ENCODE data around the gene TMEM44.

The TMEM44 gene

DNA sequence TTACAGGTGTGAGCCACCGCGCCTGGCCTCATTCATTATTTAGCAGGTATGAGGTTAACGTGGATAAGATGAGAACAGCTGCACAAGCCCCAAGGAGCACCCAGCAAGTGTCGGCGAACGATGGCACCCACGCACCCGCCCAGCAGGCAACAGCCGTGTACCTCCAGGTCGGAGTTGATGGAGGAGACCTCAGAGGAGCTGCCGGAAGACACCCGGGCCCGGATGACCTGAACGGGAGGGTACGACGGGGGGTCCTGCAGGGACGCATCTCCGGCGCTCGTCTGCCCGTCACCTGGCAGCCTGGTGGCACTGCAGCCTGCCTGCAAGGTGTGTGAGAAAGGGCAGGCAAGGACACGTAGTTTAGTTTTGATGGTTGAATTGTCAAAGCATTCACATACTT, 29.1 kb downstream of the TMEM44 start:
- H3K4me3 ChIP-seq (ENCODE audit: insufficient read length, low read depth) = no peak overlapping the region
- no peak overlapping the region for H3K9ac ChIP-seq (ENCODE audit: insufficient read length, low read depth)
- TF ChIP-seq YY1 (IDR thresholded peaks at IDR 0.05; ENCODE audit: insufficient read depth, insufficient read length) = no peak
- no peaks in the 10 kb centered on the region for H3K9me3 ChIP-seq (ENCODE audit: insufficient read depth, low read length)
- DNase-seq (ENCODE audit: low read depth, low spot score) = no peak
- peaks cover 9% of the 10 kb centered on the region for H3K4me1 ChIP-seq (ENCODE audit: insufficient read depth, insufficient read length)
- H3K36me3 ChIP-seq (ENCODE audit: insufficient read depth, insufficient read length, low read length) = peaks cover 46% of the 10 kb centered on the region
- no peaks in the 10 kb centered on the region for H3K27me3 ChIP-seq (ENCODE audit: insufficient read depth, insufficient read length)

- H3K27me3 ChIP-seq (ENCODE audit: insufficient read depth, insufficient read length) = no peaks in the 10 kb centered on the region
- TF ChIP-seq ZNF274 (IDR thresholded peaks at IDR 0.05; ENCODE audit: low read depth, low read length) (no peak), SUZ12 (IDR thresholded peaks at IDR 0.05; ENCODE audit: extremely low read depth, insufficient read depth, insufficient read length) (no peak), YY1 (IDR thresholded peaks at IDR 0.05; ENCODE audit: insufficient read depth, insufficient read length) (no peak)
- peaks cover 5% of the 10 kb centered on the region for H3K4me1 ChIP-seq (ENCODE audit: insufficient read depth, insufficient read length)
- H3K4me3 ChIP-seq (ENCODE audit: insufficient read length, low read depth) = no peak overlapping the region
- H3K9me3 ChIP-seq (ENCODE audit: insufficient read depth, low read length) = no peaks in the 10 kb centered on the region
- no peak for DNase-seq (ENCODE audit: low read depth, low spot score)
- no peak overlapping the region for H3K9ac ChIP-seq (ENCODE audit: insufficient read length, low read depth)
- peaks cover 52% of the 10 kb centered on the region for H3K36me3 ChIP-seq (ENCODE audit: insufficient read depth, insufficient read length, low read length)
Measured at GRCh38 chr3:194602669-194603171, 30.5 kb downstream of the TMEM44 start.

- TF ChIP-seq ZNF274 (IDR thresholded peaks at IDR 0.05; ENCODE audit: low read depth, low read length) = no peak
- no peak for TF ChIP-seq YY1 (IDR thresholded peaks at IDR 0.05; ENCODE audit: insufficient read depth, insufficient read length)
- no peak for TF ChIP-seq SUZ12 (IDR thresholded peaks at IDR 0.05; ENCODE audit: extremely low read depth, insufficient read depth, insufficient read length)
- Histone ChIP-seq H3K9me3 (ENCODE audit: insufficient read depth, low read length) (no peaks in the 10 kb centered on the region), H3K9ac (ENCODE audit: insufficient read length, low read depth) (no peak overlapping the region), H3K4me1 (ENCODE audit: insufficient read depth, insufficient read length) (peaks cover 5% of the 10 kb centered on the region), H3K27me3 (ENCODE audit: insufficient read depth, insufficient read length) (no peaks in the 10 kb centered on the region), H3K4me3 (ENCODE audit: insufficient read length, low read depth) (no peak overlapping the region), H3K36me3 (ENCODE audit: insufficient read depth, insufficient read length, low read length) (peaks cover 42% of the 10 kb centered on the region)
- no peak for DNase-seq (ENCODE audit: low read depth, low spot score)
Measured at GRCh38 chr3:194598771-194599557, 34.3 kb downstream of the TMEM44 start.

DNA sequence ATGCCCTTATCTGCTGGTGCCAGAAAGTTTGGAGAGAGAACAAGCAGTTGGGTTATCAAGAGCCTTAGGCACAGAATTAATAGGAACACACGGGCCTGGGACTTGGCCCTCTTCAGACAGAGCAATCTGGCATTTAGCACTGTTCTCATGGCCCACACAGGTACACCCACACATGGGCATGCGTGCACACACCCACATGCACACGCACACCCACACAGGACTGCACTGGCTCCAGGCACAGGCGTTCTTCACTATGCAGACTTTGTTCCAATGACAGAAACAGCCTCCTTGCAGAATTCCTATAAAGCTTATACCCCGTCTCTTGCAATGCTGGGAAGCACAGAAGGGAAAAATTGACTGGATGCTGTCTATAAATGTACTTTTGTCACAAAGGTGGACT, 36.3 kb downstream of the TMEM44 start:
- Histone ChIP-seq H3K36me3 (ENCODE audit: insufficient read depth, insufficient read length, low read length) (peaks cover 36% of the 10 kb centered on the region), H3K4me3 (ENCODE audit: insufficient read length, low read depth) (no peak overlapping the region), H3K9ac (ENCODE audit: insufficient read length, low read depth) (no peak overlapping the region), H3K27me3 (ENCODE audit: insufficient read depth, insufficient read length) (no peaks in the 10 kb centered on the region), H3K9me3 (ENCODE audit: insufficient read depth, low read length) (no peaks in the 10 kb centered on the region), H3K4me1 (ENCODE audit: insufficient read depth, insufficient read length) (no peaks in the 10 kb centered on the region)
- DNase-seq (ENCODE audit: low read depth, low spot score) = no peak
- TF ChIP-seq SUZ12 (IDR thresholded peaks at IDR 0.05; ENCODE audit: extremely low read depth, insufficient read depth, insufficient read length) (no peak), YY1 (IDR thresholded peaks at IDR 0.05; ENCODE audit: insufficient read depth, insufficient read length) (no peak), ZNF274 (IDR thresholded peaks at IDR 0.05; ENCODE audit: low read depth, low read length) (no peak)

DNA sequence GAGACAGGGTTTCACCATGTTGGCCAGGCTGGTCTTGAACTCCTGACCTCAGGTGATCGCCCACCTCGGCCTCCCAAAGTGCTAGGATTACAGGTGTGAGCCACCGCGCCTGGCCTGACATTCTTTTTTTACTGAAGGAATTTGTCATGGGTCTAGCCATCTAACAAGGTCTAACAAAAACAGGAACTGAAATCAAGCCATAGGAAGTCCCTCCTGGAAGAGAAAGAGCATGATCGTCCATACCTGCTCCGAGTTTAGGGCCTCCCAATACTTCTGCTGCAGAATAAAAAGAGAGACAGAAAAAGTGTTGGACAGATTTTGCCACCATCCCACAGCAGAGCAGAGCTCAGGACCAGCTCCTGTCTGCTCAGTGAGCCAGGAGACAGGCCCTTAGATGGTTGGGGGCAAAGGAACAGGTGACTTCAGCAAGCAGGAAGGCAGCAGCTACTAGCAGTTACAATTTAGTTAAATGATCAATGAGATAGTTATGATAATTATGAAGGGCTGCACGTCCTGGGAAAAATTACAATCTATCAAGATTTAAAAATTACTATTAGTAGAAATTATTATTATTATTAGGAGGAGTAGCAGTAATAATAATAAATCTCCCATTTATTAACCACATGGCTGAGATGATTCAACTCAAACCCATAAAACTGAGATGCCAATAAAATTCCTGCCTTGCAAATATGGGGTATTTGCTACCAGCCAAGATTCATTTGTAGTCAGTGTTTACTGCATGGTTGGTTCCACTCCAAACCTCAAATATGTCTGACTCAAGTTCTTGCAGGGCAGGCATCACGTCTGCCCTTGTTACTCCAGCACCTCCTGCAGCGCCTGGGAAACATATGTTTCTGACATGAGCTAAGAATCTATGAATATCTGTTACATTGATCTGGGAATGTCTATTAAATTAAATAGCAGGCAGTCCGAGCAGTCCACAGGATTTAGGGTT, 40.1 kb downstream of the TMEM44 start:
- H3K36me3 ChIP-seq (ENCODE audit: insufficient read depth, insufficient read length, low read length) = peaks cover 37% of the 10 kb centered on the region
- H3K9me3 ChIP-seq (ENCODE audit: insufficient read depth, low read length) = no peaks in the 10 kb centered on the region
- H3K27me3 ChIP-seq (ENCODE audit: insufficient read depth, insufficient read length) = no peaks in the 10 kb centered on the region
- no peak for DNase-seq (ENCODE audit: low read depth, low spot score)
- TF ChIP-seq SUZ12 (IDR thresholded peaks at IDR 0.05; ENCODE audit: extremely low read depth, insufficient read depth, insufficient read length) = no peak
- no peak for TF ChIP-seq ZNF274 (IDR thresholded peaks at IDR 0.05; ENCODE audit: low read depth, low read length)
- TF ChIP-seq YY1 (IDR thresholded peaks at IDR 0.05; ENCODE audit: insufficient read depth, insufficient read length) = no peak
- H3K4me1 ChIP-seq (ENCODE audit: insufficient read depth, insufficient read length) = no peaks in the 10 kb centered on the region
- H3K4me3 ChIP-seq (ENCODE audit: insufficient read length, low read depth) = no peak overlapping the region
- H3K9ac ChIP-seq (ENCODE audit: insufficient read length, low read depth) = no peak overlapping the region

GRCh38 chr3:194588741-194589140, 44.5 kb downstream of the TMEM44 start:
- Histone ChIP-seq H3K9ac (ENCODE audit: insufficient read length, low read depth) (no peak overlapping the region), H3K9me3 (ENCODE audit: insufficient read depth, low read length) (no peaks in the 10 kb centered on the region), H3K4me3 (ENCODE audit: insufficient read length, low read depth) (no peak overlapping the region), H3K27me3 (ENCODE audit: insufficient read depth, insufficient read length) (no peaks in the 10 kb centered on the region), H3K36me3 (ENCODE audit: insufficient read depth, insufficient read length, low read length) (peaks cover 58% of the 10 kb centered on the region), H3K4me1 (ENCODE audit: insufficient read depth, insufficient read length) (no peaks in the 10 kb centered on the region)
- TF ChIP-seq SUZ12 (IDR thresholded peaks at IDR 0.05; ENCODE audit: extremely low read depth, insufficient read depth, insufficient read length) = no peak
- no peak for TF ChIP-seq YY1 (IDR thresholded peaks at IDR 0.05; ENCODE audit: insufficient read depth, insufficient read length)
- TF ChIP-seq ZNF274 (IDR thresholded peaks at IDR 0.05; ENCODE audit: low read depth, low read length) = no peak
- no peak for DNase-seq (ENCODE audit: low read depth, low spot score)

GRCh38 chr3:194588236-194588635, 45.0 kb downstream of the TMEM44 start:
- TF ChIP-seq YY1 (IDR thresholded peaks at IDR 0.05; ENCODE audit: insufficient read depth, insufficient read length) = no peak
- no peak for TF ChIP-seq ZNF274 (IDR thresholded peaks at IDR 0.05; ENCODE audit: low read depth, low read length)
- no peak for TF ChIP-seq SUZ12 (IDR thresholded peaks at IDR 0.05; ENCODE audit: extremely low read depth, insufficient read depth, insufficient read length)
- Histone ChIP-seq H3K36me3 (ENCODE audit: insufficient read depth, insufficient read length, low read length) (peaks cover 58% of the 10 kb centered on the region), H3K9me3 (ENCODE audit: insufficient read depth, low read length) (no peaks in the 10 kb centered on the region), H3K9ac (ENCODE audit: insufficient read length, low read depth) (no peak overlapping the region), H3K4me3 (ENCODE audit: insufficient read length, low read depth) (no peak overlapping the region), H3K27me3 (ENCODE audit: insufficient read depth, insufficient read length) (no peaks in the 10 kb centered on the region), H3K4me1 (ENCODE audit: insufficient read depth, insufficient read length) (no peaks in the 10 kb centered on the region)
- no peak for DNase-seq (ENCODE audit: low read depth, low spot score)
